NCI-H1417 treated with DMSO at 0.1 percent for 48 hours (cell line): Measurements from ENCODE around the gene IL13.
"Not testable (repeated sequence)": the region's sequence is repeated elsewhere in the genome, so short reads cannot be mapped to it uniquely, and the experiment has no call there.

Experiments
- DNase-seq: peaks from one replicate; lab custom pipeline; 2025; lab: John Stamatoyannopoulos, UW

Gene IL13

GRCh38 chr5:132688536-132689339 is 30.8 kb downstream of the IL13 start:
- DNase-seq, result no peak

GRCh38 chr5:132689513-132689912 is 31.5 kb downstream of the IL13 start:
- DNase-seq, result no peak

- DNase-seq, result no peak
Observed at GRCh38 chr5:132690156-132690555, 32.2 kb downstream of the IL13 start.

- not testable (repeated sequence) for DNase-seq
Observed at GRCh38 chr5:132691755-132692631, 34.0 kb downstream of the IL13 start.

GRCh38 chr5:132692632-132692967 is 34.6 kb downstream of the IL13 start:
- no peak for DNase-seq

GRCh38 chr5:132695956-132696355 is 38.0 kb downstream of the IL13 start:
- no peak for DNase-seq

- no peak for DNase-seq
Observed at GRCh38 chr5:132704875-132705274, 46.9 kb downstream of the IL13 start.

GRCh38 chr5:132708645-132709044 is 50.7 kb downstream of the IL13 start:
- no peak for DNase-seq
